Liver (tissue), 3 donors: Measurements from ENCODE around the gene DIP2C.

Experiments used
- RXRA ChIP-seq, 2 donors: IDR thresholded peaks; 2 replicates each; pipeline ENCODE4 v1.6.1; 2017 to 2018; ENCODE audit warnings: antibody characterized with exemption in 2 of 2, mild to moderate bottlenecking in 1 of 2
- TF ChIP-seq, protein P1 (sequence below): IDR thresholded peaks from 2 replicates; pipeline ENCODE4 v1.6.1; 2016; ENCODE audit warnings: antibody characterized with exemption
- TF ChIP-seq, protein P2 (sequence below): fragments of 150-350 bp; IDR thresholded peaks from 2 replicates; pipeline ENCODE4 v1.5.1; 2017; ENCODE audit warnings: improper control_type of control experiment, low read depth, low read length; ENCODE audit not compliant: missing input control
- TF ChIP-seq, protein P3 (sequence below): IDR thresholded peaks from 2 replicates; pipeline ENCODE4 v1.6.1; 2016; ENCODE audit warnings: antibody characterized with exemption, mild to moderate bottlenecking
- donor health status: healthy.
- donor health status: healthy.

DNA sequence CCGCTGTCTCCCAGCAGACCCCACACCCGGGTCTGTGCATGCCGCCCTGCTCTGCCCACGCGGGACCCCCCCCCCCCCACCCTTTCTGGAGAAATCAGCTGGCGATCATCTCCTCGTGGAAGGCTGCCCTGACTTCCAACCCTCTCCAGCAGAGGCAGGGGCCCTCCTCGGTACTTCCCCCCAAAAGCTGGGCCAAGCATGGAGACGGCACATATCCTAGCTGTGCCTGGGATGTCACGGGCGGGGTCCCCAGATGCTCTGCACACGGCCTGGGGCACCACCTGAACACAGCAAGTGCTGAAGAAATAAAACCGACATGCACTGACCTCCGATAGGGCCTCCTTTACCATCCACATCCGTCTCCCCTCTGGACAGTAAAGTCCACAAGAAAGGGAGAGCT lies 96.0 kb downstream of the DIP2C start:
- TF ChIP-seq, protein P1, sequence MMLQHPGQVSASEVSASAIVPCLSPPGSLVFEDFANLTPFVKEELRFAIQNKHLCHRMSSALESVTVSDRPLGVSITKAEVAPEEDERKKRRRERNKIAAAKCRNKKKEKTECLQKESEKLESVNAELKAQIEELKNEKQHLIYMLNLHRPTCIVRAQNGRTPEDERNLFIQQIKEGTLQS = no peak
- TF ChIP-seq, protein P2, sequence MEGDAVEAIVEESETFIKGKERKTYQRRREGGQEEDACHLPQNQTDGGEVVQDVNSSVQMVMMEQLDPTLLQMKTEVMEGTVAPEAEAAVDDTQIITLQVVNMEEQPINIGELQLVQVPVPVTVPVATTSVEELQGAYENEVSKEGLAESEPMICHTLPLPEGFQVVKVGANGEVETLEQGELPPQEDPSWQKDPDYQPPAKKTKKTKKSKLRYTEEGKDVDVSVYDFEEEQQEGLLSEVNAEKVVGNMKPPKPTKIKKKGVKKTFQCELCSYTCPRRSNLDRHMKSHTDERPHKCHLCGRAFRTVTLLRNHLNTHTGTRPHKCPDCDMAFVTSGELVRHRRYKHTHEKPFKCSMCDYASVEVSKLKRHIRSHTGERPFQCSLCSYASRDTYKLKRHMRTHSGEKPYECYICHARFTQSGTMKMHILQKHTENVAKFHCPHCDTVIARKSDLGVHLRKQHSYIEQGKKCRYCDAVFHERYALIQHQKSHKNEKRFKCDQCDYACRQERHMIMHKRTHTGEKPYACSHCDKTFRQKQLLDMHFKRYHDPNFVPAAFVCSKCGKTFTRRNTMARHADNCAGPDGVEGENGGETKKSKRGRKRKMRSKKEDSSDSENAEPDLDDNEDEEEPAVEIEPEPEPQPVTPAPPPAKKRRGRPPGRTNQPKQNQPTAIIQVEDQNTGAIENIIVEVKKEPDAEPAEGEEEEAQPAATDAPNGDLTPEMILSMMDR = no peak
- TF ChIP-seq, protein P3, sequence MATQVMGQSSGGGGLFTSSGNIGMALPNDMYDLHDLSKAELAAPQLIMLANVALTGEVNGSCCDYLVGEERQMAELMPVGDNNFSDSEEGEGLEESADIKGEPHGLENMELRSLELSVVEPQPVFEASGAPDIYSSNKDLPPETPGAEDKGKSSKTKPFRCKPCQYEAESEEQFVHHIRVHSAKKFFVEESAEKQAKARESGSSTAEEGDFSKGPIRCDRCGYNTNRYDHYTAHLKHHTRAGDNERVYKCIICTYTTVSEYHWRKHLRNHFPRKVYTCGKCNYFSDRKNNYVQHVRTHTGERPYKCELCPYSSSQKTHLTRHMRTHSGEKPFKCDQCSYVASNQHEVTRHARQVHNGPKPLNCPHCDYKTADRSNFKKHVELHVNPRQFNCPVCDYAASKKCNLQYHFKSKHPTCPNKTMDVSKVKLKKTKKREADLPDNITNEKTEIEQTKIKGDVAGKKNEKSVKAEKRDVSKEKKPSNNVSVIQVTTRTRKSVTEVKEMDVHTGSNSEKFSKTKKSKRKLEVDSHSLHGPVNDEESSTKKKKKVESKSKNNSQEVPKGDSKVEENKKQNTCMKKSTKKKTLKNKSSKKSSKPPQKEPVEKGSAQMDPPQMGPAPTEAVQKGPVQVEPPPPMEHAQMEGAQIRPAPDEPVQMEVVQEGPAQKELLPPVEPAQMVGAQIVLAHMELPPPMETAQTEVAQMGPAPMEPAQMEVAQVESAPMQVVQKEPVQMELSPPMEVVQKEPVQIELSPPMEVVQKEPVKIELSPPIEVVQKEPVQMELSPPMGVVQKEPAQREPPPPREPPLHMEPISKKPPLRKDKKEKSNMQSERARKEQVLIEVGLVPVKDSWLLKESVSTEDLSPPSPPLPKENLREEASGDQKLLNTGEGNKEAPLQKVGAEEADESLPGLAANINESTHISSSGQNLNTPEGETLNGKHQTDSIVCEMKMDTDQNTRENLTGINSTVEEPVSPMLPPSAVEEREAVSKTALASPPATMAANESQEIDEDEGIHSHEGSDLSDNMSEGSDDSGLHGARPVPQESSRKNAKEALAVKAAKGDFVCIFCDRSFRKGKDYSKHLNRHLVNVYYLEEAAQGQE = no peak
- TF ChIP-seq RXRA (IDR thresholded peaks at IDR 0.05) = no peak
